HepG2 (cell line): ENCODE data around the gene CITED2. TPM values are rescaled to one million over a fixed set of nuclear protein-coding genes. Genes with fewer than 3 reads are reported as not detected.
A peak's percentile ranks its signal among the peaks of the same experiment; 100 is the strongest.

Experiments used
- ATAC-seq: fragments of 200-7000 bp; cut with Tn5 transposase; 3 replicates; pipeline ENCODE4 v1.9.1; 2020; ENCODE audit warnings: mild to moderate bottlenecking, moderate library complexity
- Bru-seq: library from RNA; stranded (reverse); fragments of 400-500 nt; gene quantifications from one replicate; lab custom pipeline; 2021; lab: Mats Ljungman, UMichigan
- BruChase-seq, 2 experiments: library from RNA; stranded (reverse); fragments of 400-500 nt; gene quantifications; one replicate each; lab custom pipeline; 2021; lab: Mats Ljungman, UMichigan
- BruUV-seq: library from RNA; stranded (reverse); fragments of 400-500 nt; replicated peaks from 2 replicates; lab custom pipeline; 2021; lab: Mats Ljungman, UMichigan
- CTCF ChIA-PET: fragments of 300-600 bp; formaldehyde crosslinking; extraction: SDS; loops from one replicate; lab custom pipeline; 2021; ENCODE audit warnings: low total read pairs, inconsistent platforms, low intra/inter-chr PET ratio; lab: Yijun Ruan, JAX
- POLR2A ChIA-PET: fragments of 350-600 bp; sonication (Branson Sonifier 250); formaldehyde crosslinking; loops from one replicate; lab custom pipeline; 2020; ENCODE audit warnings: antibody characterized with exemption, inconsistent platforms; lab: Yijun Ruan, JAX
- DNase-seq: peaks from one replicate; pipeline ENCODE4 v3.0.0-alpha.2; 2015; ENCODE audit warnings: low spot score
- FAIRE-seq: peaks from 3 replicates; lab custom pipeline; 2011; peaks lifted over from hg19 to GRCh38; lab: Jason Lieb, UNC
- H2AFZ ChIP-seq: one replicate; pipeline ENCODE4 v1.6.1; 2011; ENCODE audit warnings: low read length, inconsistent platforms
- H3K27ac ChIP-seq: fragments of 300-600 bp; 3 replicates; pipeline ENCODE4 v1.8.0; 2011; ENCODE audit warnings: mixed run types, mild to moderate bottlenecking, mixed read lengths, low read length, inconsistent platforms; ENCODE audit not compliant: insufficient read depth; ENCODE audit errors: extremely low read length
- H3K27me3 ChIP-seq, 2 experiments: fragments of 200-600 bp in 1 of 2; 2 replicates in 1 of 2; 3 replicates in 1 of 2; pipeline versions ENCODE4 v1.6.0 to v1.8.0; 2011; ENCODE audit warnings: low read length in 2 of 2, mild to moderate bottlenecking in 2 of 2, moderate library complexity in 2 of 2, inconsistent platforms in 1 of 2; ENCODE audit not compliant: insufficient read depth in 2 of 2, control insufficient read depth in 1 of 2
- H3K36me3 ChIP-seq, 2 experiments: fragments of 200-600 bp in 1 of 2; replicated peaks in 1 of 2; 2 replicates in 1 of 2; 3 replicates in 1 of 2; pipeline versions ENCODE4 v1.5.1 to v1.8.0; 2011; ENCODE audit warnings: low read length in 2 of 2, inconsistent platforms in 1 of 2; ENCODE audit not compliant: insufficient read depth in 2 of 2, control insufficient read depth in 1 of 2
- H3K4me1 ChIP-seq: 2 replicates; pipeline ENCODE4 v1.5.1; 2012; ENCODE audit warnings: low read length, inconsistent platforms; ENCODE audit not compliant: insufficient read depth
- H3K4me2 ChIP-seq: 2 replicates; pipeline ENCODE4 v1.6.0; 2011; ENCODE audit warnings: low read depth, low read length, inconsistent platforms
- H3K4me3 ChIP-seq, 3 experiments: fragments of 200-600 bp in 1 of 3; sonication (generic), shearing (Covaris generic) in 1 of 3; replicated peaks in 1 of 3; 2 replicates each; pipeline ENCODE4 v1.5.1; 2011 to 2016; ENCODE audit warnings: low read length in 3 of 3, inconsistent platforms in 2 of 3, low read depth in 2 of 3, mild to moderate bottlenecking in 2 of 3, control low read depth in 1 of 3, mixed read lengths in 1 of 3; ENCODE audit not compliant: insufficient read depth in 1 of 3
- H3K79me2 ChIP-seq: one replicate; pipeline ENCODE4 v1.6.1; 2011; ENCODE audit warnings: low read length, inconsistent platforms; ENCODE audit not compliant: insufficient read depth
- H3K9ac ChIP-seq: 2 replicates; pipeline ENCODE4 v1.6.0; 2011; ENCODE audit warnings: mild to moderate bottlenecking, low read depth, low read length, inconsistent platforms; ENCODE audit not compliant: insufficient read depth
- H3K9me3 ChIP-seq: 2 replicates; pipeline ENCODE4 v1.5.1; 2012; ENCODE audit warnings: mild to moderate bottlenecking, low read length
- H4K20me1 ChIP-seq: 2 replicates; pipeline ENCODE4 v1.6.0; 2011; ENCODE audit warnings: inconsistent platforms, mild to moderate bottlenecking, low read length, moderate library complexity; ENCODE audit not compliant: insufficient read depth
- PAF1 ChIP-seq: IDR thresholded peaks from 2 replicates; pipeline ENCODE4 v1.6.1; 2016; ENCODE audit warnings: missing genetic modification reagents, missing compliant biosample characterization
- PRMT3 ChIP-seq: sonication (generic); formaldehyde crosslinking; IDR thresholded peaks from 2 replicates; pipeline ENCODE4 v1.8.1; 2022; ENCODE audit warnings: low read depth, mild to moderate bottlenecking, moderate library complexity, missing genetic modification reagents, borderline replicate concordance
- TBX3 ChIP-seq: fragments of 450-650 bp; IDR thresholded peaks from 2 replicates; pipeline ENCODE4 v1.6.1; 2017; ENCODE audit warnings: antibody characterized with exemption, mild to moderate bottlenecking, inconsistent platforms, borderline replicate concordance
- ZNF616 ChIP-seq: sonication (generic); formaldehyde crosslinking; IDR thresholded peaks from 2 replicates; pipeline ENCODE4 v1.5.0; 2020; ENCODE audit warnings: low read depth, mild to moderate bottlenecking, missing genetic modification reagents
- WGBS: methylation state at CpG from one replicate; pipeline ENCODE4 v1.1.6; 2017; ENCODE audit warnings: low lambda C conversion rate; 5-methylcytosine and 5-hydroxymethylcytosine counted together
- in situ Hi-C: cut with HindIII; loops from 2 replicates; pipeline ENCODE4 v1.10.0; 2017; ENCODE audit warnings: low pct_unique_long_range_greater_than_20kb; ENCODE audit not compliant: extremely low pct_ligation_motif_present
- intact Hi-C: fragments of 100-400 bp; cut with micrococcal nuclease; formaldehyde crosslinking; loops from one replicate; pipeline ENCODE4 v1.10.0; 2022; ENCODE audit not compliant: unreplicated experiment
- long read RNA-seq, 2 experiments: library from RNA in 1 of 2; library from polyadenylated mRNA in 1 of 2; stranded (forward) in 1 of 2; unstranded in 1 of 2; transcript quantifications; one replicate each; pipeline ENCODE4 v2.0.0, GENCODE V29; 2019 to 2022
- polyA minus RNA-seq, 3 experiments: library from RNA; depleted of rRNA, polyadenylated mRNA; stranded (reverse); fragments of >200 nt; gene quantifications; 2 replicates each; pipeline ENCODE4 v1.2.3, GENCODE V29; 2011; ENCODE audit warnings: low replicate concordance in 1 of 3
- polyA plus RNA-seq, 8 experiments: library from polyadenylated mRNA; depleted of rRNA in 3 of 8; stranded (reverse) in 7 of 8; unstranded in 1 of 8; fragments of >200 nt; fragmentation: Illumina TruSeq in 4 of 8; extraction: Trizol in 4 of 8; gene quantifications; 2 replicates each; pipeline versions ENCODE4 v1.2.1 to v1.2.3, GENCODE V29; 2011 to 2016; ENCODE audit warnings: low read depth in 4 of 8, missing spikeins in 1 of 8, mixed read lengths in 1 of 8; ENCODE audit not compliant: insufficient read depth in 1 of 8
- total RNA-seq, 5 experiments: library from RNA; depleted of rRNA; stranded (reverse); fragments of >200 nt; fragmentation: Illumina TruSeq; extraction: Trizol; gene quantifications; 2 replicates each; pipeline ENCODE4 v1.2.3, GENCODE V29; 2016; ENCODE audit warnings: low read depth in 1 of 5
- TF ChIP-seq, protein P1 (sequence below): sonication (generic); formaldehyde crosslinking; IDR thresholded peaks from 2 replicates; pipeline ENCODE4 v1.4.0; 2020; ENCODE audit warnings: mild to moderate bottlenecking, low read depth, missing genetic modification reagents
- TF ChIP-seq, protein P2 (sequence below): sonication (generic); formaldehyde crosslinking; IDR thresholded peaks from 2 replicates; pipeline ENCODE4 v1.4.0; 2020; ENCODE audit warnings: missing genetic modification reagents
- TF ChIP-seq, protein P3 (sequence below): sonication (generic); formaldehyde crosslinking; IDR thresholded peaks from 2 replicates; pipeline ENCODE4 v1.4.0; 2020; ENCODE audit warnings: mild to moderate bottlenecking, missing genetic modification reagents

CITED2 gene, protein sequence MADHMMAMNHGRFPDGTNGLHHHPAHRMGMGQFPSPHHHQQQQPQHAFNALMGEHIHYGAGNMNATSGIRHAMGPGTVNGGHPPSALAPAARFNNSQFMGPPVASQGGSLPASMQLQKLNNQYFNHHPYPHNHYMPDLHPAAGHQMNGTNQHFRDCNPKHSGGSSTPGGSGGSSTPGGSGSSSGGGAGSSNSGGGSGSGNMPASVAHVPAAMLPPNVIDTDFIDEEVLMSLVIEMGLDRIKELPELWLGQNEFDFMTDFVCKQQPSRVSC
- 16.8 and 17.6 TPM in 2 replicates for total RNA-seq (2016; rRNA removed; fragmentation: Illumina TruSeq; extraction: Trizol)
- total RNA-seq (2016; cell fraction: cytosol; rRNA removed; fragmentation: Illumina TruSeq; extraction: Trizol; ENCODE audit: low read depth): 3.3 and 5.6 TPM in 2 replicates
- 12.5 and 18.6 TPM in 2 replicates for total RNA-seq (2016; cell fraction: insoluble cytoplasmic fraction; rRNA removed; fragmentation: Illumina TruSeq; extraction: Trizol)
- total RNA-seq (2016; cell fraction: membrane; rRNA removed; fragmentation: Illumina TruSeq; extraction: Trizol): 8.2 and 9.8 TPM in 2 replicates
- total RNA-seq (2016; cell fraction: nucleus; rRNA removed; fragmentation: Illumina TruSeq; extraction: Trizol): 10.2 and 12.3 TPM in 2 replicates
- polyA plus RNA-seq (2011; rRNA removed): 57.2 and 66.8 TPM in 2 replicates
- polyA plus RNA-seq (2011; cell fraction: cytosol; rRNA removed): 22.6 and 34.2 TPM in 2 replicates
- polyA plus RNA-seq (2011; cell fraction: nucleus; rRNA removed): 38.3 and 44.4 TPM in 2 replicates
- polyA plus RNA-seq (2012): 27.9 and 37.4 TPM in 2 replicates
- 4.1 and 4.2 TPM in 2 replicates for polyA plus RNA-seq (2016; cell fraction: cytosol; fragmentation: Illumina TruSeq; extraction: Trizol; ENCODE audit: low read depth)
- polyA plus RNA-seq (2016; cell fraction: insoluble cytoplasmic fraction; fragmentation: Illumina TruSeq; extraction: Trizol; ENCODE audit: low read depth): 26.3 and 33.5 TPM in 2 replicates
- 7.9 and 8.1 TPM in 2 replicates for polyA plus RNA-seq (2016; cell fraction: membrane; fragmentation: Illumina TruSeq; extraction: Trizol; ENCODE audit: low read depth)
- polyA plus RNA-seq (2016; cell fraction: nucleus; fragmentation: Illumina TruSeq; extraction: Trizol; ENCODE audit: insufficient read depth, low read depth): 29.6 and 30.7 TPM in 2 replicates
- polyA minus RNA-seq (2011; rRNA and poly(A)+ RNA removed; ENCODE audit: low replicate concordance): 17.4 and 116 TPM in 2 replicates
- 48.9 and 60.6 TPM in 2 replicates for polyA minus RNA-seq (2011; cell fraction: cytosol; rRNA and poly(A)+ RNA removed)
- polyA minus RNA-seq (2011; cell fraction: nucleus; rRNA and poly(A)+ RNA removed): 23.0 and 29.2 TPM in 2 replicates
- Bru-seq, nascent RNA: percentile 96 among the genes with signal in this experiment
- BruChase-seq, experiment 1, labeled RNA remaining after a 6-hour chase: percentile 68 among the genes with signal in this experiment
- percentile 96 among the genes with signal in this experiment for BruChase-seq, experiment 2, labeled RNA remaining after a 2-hour chase
- long read RNA-seq, experiment 1, transcript CITED2-201 (2 exons, 2,354 nt): major isoform, 11 of 12 reads
- long read RNA-seq, experiment 1, partial matches to known transcripts: 0 of 12 reads
- long read RNA-seq, experiment 1, other reads (novel, unspliced or antisense): 1 of 12 reads
- long read RNA-seq, experiment 2, transcript CITED2-201 (2 exons, 2,354 nt): major isoform, 35 of 79 reads
- long read RNA-seq, experiment 2, partial matches to known transcripts: 0 of 79 reads
- long read RNA-seq, experiment 2, other reads (novel, unspliced or antisense): 44 of 79 reads

DNA sequence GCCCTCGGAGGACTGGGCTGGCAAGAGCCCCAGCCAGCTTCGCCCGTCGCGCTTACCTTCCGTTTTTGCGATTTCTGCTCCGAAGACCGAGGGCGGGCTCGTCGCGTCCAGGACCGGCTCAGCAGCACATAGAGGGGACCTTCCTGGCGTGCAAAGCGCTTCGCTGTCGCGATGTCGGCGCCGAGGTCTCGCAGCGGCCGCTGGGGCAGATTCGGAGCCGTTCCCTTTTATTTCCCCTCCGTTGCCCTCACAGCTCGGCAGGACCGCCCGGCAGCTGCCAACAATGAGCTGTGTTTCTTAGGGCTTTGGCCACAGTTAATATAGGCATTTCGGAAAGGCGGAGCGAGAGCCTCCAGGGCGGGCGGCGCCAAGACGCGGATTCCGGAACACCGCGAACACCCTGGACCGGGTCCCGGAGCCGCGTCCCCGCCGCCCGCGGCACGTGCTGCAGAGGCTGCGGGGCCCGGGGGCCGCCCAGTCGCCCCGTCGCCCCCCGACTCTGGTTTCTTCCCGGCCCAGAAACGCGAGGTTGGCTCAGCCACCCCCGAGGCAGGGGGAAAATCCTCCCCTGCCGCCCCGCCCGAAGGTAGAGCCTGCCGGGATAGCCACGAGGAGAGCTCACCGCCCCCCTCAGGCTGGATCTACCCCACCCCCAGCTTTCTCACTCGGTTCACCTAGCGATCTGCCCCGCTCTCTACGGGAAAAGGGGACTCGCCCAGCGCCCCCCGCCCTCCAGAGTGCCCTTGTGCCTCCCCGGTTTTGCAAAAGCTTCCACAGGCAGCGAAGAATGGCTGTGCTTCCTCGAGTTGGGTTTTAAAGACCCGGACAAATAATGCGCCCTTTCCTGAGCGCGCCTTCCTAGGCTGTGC, at the start of gene CITED2:
TSS of gene CITED2 (minus strand) at position 292 of the 869 bp plus-strand sequence. CDS start 704 bp downstream, outside the sequence.
- under 1% methylated on average over 52 of the region's 82 CpGs for WGBS
- ATAC-seq: peak; percentile 77
- Histone ChIP-seq H3K36me3 (no peaks in the 10 kb centered on the region), H2AFZ (peak within 1 kb of the TSS; percentile 82), H3K9me3 (no peaks in the 10 kb centered on the region), H3K79me2 (peaks cover 28% of the 10 kb centered on the region), H3K9ac (peak within 1 kb of the TSS; percentile 93), H4K20me1 (peaks cover 18% of the 10 kb centered on the region), H3K4me1 (peaks cover 61% of the 10 kb centered on the region), H3K4me2 (peak within 1 kb of the TSS; percentile 97), H3K27ac (peak within 1 kb of the TSS; percentile 93), H3K4me3 (peak within 1 kb of the TSS; percentile 65 to 99 (median 83)), H3K27me3 (peaks cover 0 to 3% of the 10 kb centered on the region in 2 experiments; a peak in 1 of 5 replicates)
- peak; percentile 90 for DNase-seq
- no TSS peak for BruUV-seq
- intact Hi-C loops: loop anchor here (1.0 to 10.0 kb wide), 9 partner anchors 106 to 1520 kb away; no protein-coding TSS in a partner anchor
- in situ Hi-C loops: loop anchor here (5.0 to 25.0 kb wide), 6 partner anchors 213 to 1538 kb away; no protein-coding TSS in a partner anchor
- no peak for FAIRE-seq
- POLR2A ChIA-PET: interaction anchor here (0.5 to 4.3 kb wide), 40 partner anchors 9 to 1547 kb away, joined by 3 to 34 read pairs (median 5); partner anchors contain the start of genes CCDC28A and REPS1
- CTCF ChIA-PET: no interaction called here
- TF ChIP-seq PAF1 (CRISPR knock-in tag) (no peak), TBX3 (peak; percentile 29; the same call in 1 of the 2 replicates), ZNF616 (CRISPR knock-in tag) (peak; percentile 95), PRMT3 (CRISPR knock-in tag) (peak; percentile 93; the same call in 1 of the 2 replicates)
- TF ChIP-seq, protein P1, sequence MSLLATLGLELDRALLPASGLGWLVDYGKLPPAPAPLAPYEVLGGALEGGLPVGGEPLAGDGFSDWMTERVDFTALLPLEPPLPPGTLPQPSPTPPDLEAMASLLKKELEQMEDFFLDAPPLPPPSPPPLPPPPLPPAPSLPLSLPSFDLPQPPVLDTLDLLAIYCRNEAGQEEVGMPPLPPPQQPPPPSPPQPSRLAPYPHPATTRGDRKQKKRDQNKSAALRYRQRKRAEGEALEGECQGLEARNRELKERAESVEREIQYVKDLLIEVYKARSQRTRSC (CRISPR knock-in tag): no peak
- TF ChIP-seq, protein P2, sequence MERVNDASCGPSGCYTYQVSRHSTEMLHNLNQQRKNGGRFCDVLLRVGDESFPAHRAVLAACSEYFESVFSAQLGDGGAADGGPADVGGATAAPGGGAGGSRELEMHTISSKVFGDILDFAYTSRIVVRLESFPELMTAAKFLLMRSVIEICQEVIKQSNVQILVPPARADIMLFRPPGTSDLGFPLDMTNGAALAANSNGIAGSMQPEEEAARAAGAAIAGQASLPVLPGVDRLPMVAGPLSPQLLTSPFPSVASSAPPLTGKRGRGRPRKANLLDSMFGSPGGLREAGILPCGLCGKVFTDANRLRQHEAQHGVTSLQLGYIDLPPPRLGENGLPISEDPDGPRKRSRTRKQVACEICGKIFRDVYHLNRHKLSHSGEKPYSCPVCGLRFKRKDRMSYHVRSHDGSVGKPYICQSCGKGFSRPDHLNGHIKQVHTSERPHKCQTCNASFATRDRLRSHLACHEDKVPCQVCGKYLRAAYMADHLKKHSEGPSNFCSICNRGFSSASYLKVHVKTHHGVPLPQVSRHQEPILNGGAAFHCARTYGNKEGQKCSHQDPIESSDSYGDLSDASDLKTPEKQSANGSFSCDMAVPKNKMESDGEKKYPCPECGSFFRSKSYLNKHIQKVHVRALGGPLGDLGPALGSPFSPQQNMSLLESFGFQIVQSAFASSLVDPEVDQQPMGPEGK: peak; percentile 71
- TF ChIP-seq, protein P3, sequence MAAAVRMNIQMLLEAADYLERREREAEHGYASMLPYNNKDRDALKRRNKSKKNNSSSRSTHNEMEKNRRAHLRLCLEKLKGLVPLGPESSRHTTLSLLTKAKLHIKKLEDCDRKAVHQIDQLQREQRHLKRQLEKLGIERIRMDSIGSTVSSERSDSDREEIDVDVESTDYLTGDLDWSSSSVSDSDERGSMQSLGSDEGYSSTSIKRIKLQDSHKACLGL: peak; percentile 89
